Liver (tissue), 9 donors: ENCODE results near the gene YOD1. TPM values are rescaled to one million over a fixed set of nuclear protein-coding genes. Genes with fewer than 3 reads are reported as not detected.

Source experiments
- DNase-seq: peaks from one replicate; pipeline ENCODE4 v3.0.0-alpha.2; 2017; ENCODE audit warnings: low spot score
- H3K27ac ChIP-seq, 2 donors: one replicate each; pipeline ENCODE4 v1.7.0; 2013; ENCODE audit warnings: inconsistent platforms in 2 of 2, low read length in 2 of 2, control low read depth in 1 of 2, low read depth in 1 of 2, mild to moderate bottlenecking in 1 of 2
- H3K27me3 ChIP-seq, 4 donors: one replicate each; pipeline versions ENCODE4 v1.6.1 to v1.7.0; 2013; ENCODE audit warnings: low read length in 3 of 4, inconsistent platforms in 1 of 4, mild to moderate bottlenecking in 1 of 4, moderate library complexity in 1 of 4; ENCODE audit not compliant: control insufficient read depth in 4 of 4, insufficient read depth in 4 of 4
- H3K36me3 ChIP-seq, 4 donors: one replicate each; pipeline versions ENCODE4 v1.6.1 to v1.7.0; 2013; ENCODE audit warnings: low read length in 3 of 4, mild to moderate bottlenecking in 3 of 4, low read depth in 1 of 4, moderate library complexity in 1 of 4; ENCODE audit not compliant: control insufficient read depth in 4 of 4, insufficient read depth in 3 of 4
- H3K4me1 ChIP-seq, 4 donors: one replicate each; pipeline versions ENCODE4 v1.6.1 to v1.7.0; 2013; ENCODE audit warnings: low read length in 3 of 4, mild to moderate bottlenecking in 3 of 4, moderate library complexity in 1 of 4; ENCODE audit not compliant: control insufficient read depth in 4 of 4, insufficient read depth in 4 of 4
- H3K4me3 ChIP-seq, 3 donors: one replicate each; pipeline versions ENCODE4 v1.6.1 to v1.7.0; 2013; ENCODE audit warnings: low read length in 3 of 3, control low read depth in 1 of 3, low read depth in 1 of 3, mild to moderate bottlenecking in 1 of 3
- H3K9ac ChIP-seq, 2 donors: one replicate each; pipeline ENCODE4 v1.7.0; 2013; ENCODE audit warnings: low read length in 2 of 2, mild to moderate bottlenecking in 2 of 2, moderate library complexity in 2 of 2, control low read depth in 1 of 2, low read depth in 1 of 2
- H3K9me3 ChIP-seq, 4 donors: one replicate each; pipeline versions ENCODE4 v1.6.1 to v1.7.0; 2013; ENCODE audit warnings: low read length in 3 of 4; ENCODE audit not compliant: control insufficient read depth in 4 of 4
- ATF3 ChIP-seq: IDR thresholded peaks from 2 replicates; pipeline ENCODE4 v1.6.1; 2016; ENCODE audit warnings: antibody characterized with exemption
- CTCF ChIP-seq: fragments of 150-350 bp; IDR thresholded peaks from 2 replicates; pipeline ENCODE4 v1.5.1; 2017; ENCODE audit warnings: improper control_type of control experiment, low read depth, low read length; ENCODE audit not compliant: missing input control
- FOXA2 ChIP-seq: IDR thresholded peaks from 2 replicates; pipeline ENCODE4 v1.6.1; 2016; ENCODE audit warnings: antibody characterized with exemption
- GABPA ChIP-seq, 2 donors: IDR thresholded peaks in 1 of 2; conservative IDR thresholded peaks in 1 of 2; 2 replicates each; pipeline ENCODE4 v1.6.1; 2016; ENCODE audit warnings: antibody characterized with exemption in 2 of 2, mild to moderate bottlenecking in 1 of 2, moderate library complexity in 1 of 2
- HNF4A ChIP-seq, 2 donors: conservative IDR thresholded peaks; 2 replicates each; pipeline ENCODE4 v1.6.1; 2016; ENCODE audit warnings: antibody characterized with exemption in 2 of 2, mild to moderate bottlenecking in 2 of 2
- HNF4G ChIP-seq: IDR thresholded peaks from 2 replicates; pipeline ENCODE4 v1.6.1; 2016; ENCODE audit warnings: antibody characterized with exemption
- JUND ChIP-seq, 2 donors: IDR thresholded peaks; 2 replicates each; pipeline ENCODE4 v1.6.1; 2016; ENCODE audit warnings: antibody characterized with exemption in 2 of 2
- MAX ChIP-seq: IDR thresholded peaks from 2 replicates; pipeline ENCODE4 v1.6.1; 2016; ENCODE audit warnings: antibody characterized with exemption
- NR2F2 ChIP-seq: IDR thresholded peaks from 2 replicates; pipeline ENCODE4 v1.6.1; 2016; ENCODE audit warnings: antibody characterized with exemption
- RAD21 ChIP-seq, 2 donors: IDR thresholded peaks; 2 replicates each; pipeline ENCODE4 v1.6.1; 2016; ENCODE audit warnings: antibody characterized with exemption in 2 of 2, mild to moderate bottlenecking in 2 of 2
- REST ChIP-seq: IDR thresholded peaks from 2 replicates; pipeline ENCODE4 v1.6.1; 2016; ENCODE audit warnings: antibody characterized with exemption, mild to moderate bottlenecking
- RXRA ChIP-seq, 2 donors: IDR thresholded peaks; 2 replicates each; pipeline ENCODE4 v1.6.1; 2017 to 2018; ENCODE audit warnings: antibody characterized with exemption in 2 of 2, mild to moderate bottlenecking in 1 of 2
- SP1 ChIP-seq: IDR thresholded peaks from 2 replicates; pipeline ENCODE4 v1.6.1; 2018; ENCODE audit warnings: antibody characterized with exemption, mild to moderate bottlenecking
- TAF1 ChIP-seq: conservative IDR thresholded peaks from 2 replicates; pipeline ENCODE4 v1.6.1; 2016; ENCODE audit warnings: antibody characterized with exemption, mild to moderate bottlenecking
- YY1 ChIP-seq: IDR thresholded peaks from 2 replicates; pipeline ENCODE4 v1.6.1; 2016; ENCODE audit warnings: antibody characterized with exemption, mild to moderate bottlenecking
- ZBTB33 ChIP-seq: IDR thresholded peaks from 2 replicates; pipeline ENCODE4 v1.6.1; 2016; ENCODE audit warnings: antibody characterized with exemption
- WGBS: extraction: QIAGEN DNeasy Blood & Tissue Kit; methylation state at CpG from one replicate; pipeline ENCODE4 v1.1.7; 2013; 5-methylcytosine and 5-hydroxymethylcytosine counted together
- polyA plus RNA-seq, 2 donors: library from polyadenylated mRNA; stranded (reverse) in 1 of 2; unstranded in 1 of 2; fragments of 200-250 nt in 1 of 2; fragments of >200 nt in 1 of 2; fragmentation: Nextera tagmentation in 1 of 2; extraction: Ambion mirVana in 1 of 2; gene quantifications; one replicate each; pipeline versions ENCODE4 v1.2.1 to v1.2.3, GENCODE V29; 2013 to 2015
- total RNA-seq, 2 donors: library from RNA; depleted of rRNA; stranded (reverse); fragments of >200 nt; gene quantifications; one replicate each; pipeline ENCODE4 v1.2.3, GENCODE V29; 2014
- donor health status: healthy.
- donor health status: healthy.
- donor health status: healthy.
- donor health status: healthy.
- donor health status: healthy.

Gene YOD1
- total and polyA plus RNA-seq, 4 donors: 1.3 to 79.4 (median 4.7) TPM

GRCh38 chr1:207049514-207049913 lies 1.5 kb downstream of the YOD1 start:
- Histone ChIP-seq H3K9me3 (no peaks in the 10 kb centered on the region), H3K36me3 (peaks cover 0 to 19% (median 3%) of the 10 kb centered on the region in 4 donors), H3K4me1 (peaks cover 1 to 39% (median 12%) of the 10 kb centered on the region in 4 donors), H3K9ac (peak overlapping the region; percentile 8 to 95), H3K27me3 (no peaks in the 10 kb centered on the region), H3K4me3 (peak overlapping the region in 1 of 3 donors; percentile 99), H3K27ac (no peak overlapping the region)
- WGBS: 46% methylated on average over 8 of the region's 8 CpGs
- no peak for TF ChIP-seq HNF4A (conservative IDR thresholded peaks at IDR 0.05)
- no peak for TF ChIP-seq ZBTB33
- TF ChIP-seq SP1: no peak
- TF ChIP-seq ATF3: no peak
- no peak for TF ChIP-seq MAX
- TF ChIP-seq JUND (IDR thresholded peaks at IDR 0.05): no peak
- no peak for TF ChIP-seq RXRA (IDR thresholded peaks at IDR 0.05)
- no peak for TF ChIP-seq RAD21 (IDR thresholded peaks at IDR 0.05)
- DNase-seq: peak; percentile 34

GRCh38 chr1:207049054-207049453 lies 2.0 kb downstream of the YOD1 start:
- TF ChIP-seq YY1 (no peak), RXRA (IDR thresholded peaks at IDR 0.05) (no peak), GABPA (IDR thresholded peaks at IDR 0.05 in 1 of 2, conservative IDR thresholded peaks at IDR 0.05 in 1 of 2) (no peak)
- Histone ChIP-seq H3K9me3 (no peaks in the 10 kb centered on the region), H3K9ac (peak overlapping the region; percentile 8 to 95), H3K4me3 (no peak overlapping the region), H3K4me1 (peaks cover 1 to 39% (median 12%) of the 10 kb centered on the region in 4 donors), H3K36me3 (peaks cover 0 to 19% (median 3%) of the 10 kb centered on the region in 4 donors), H3K27ac (no peak overlapping the region), H3K27me3 (no peaks in the 10 kb centered on the region)
- DNase-seq: peak; percentile 30
- WGBS: 83% methylated on average over 4 of the region's 4 CpGs

- peaks cover under 1 to 19% (median 3%) of the 10 kb centered on the region in 4 donors for H3K36me3 ChIP-seq
- no peak for TF ChIP-seq FOXA2
- TF ChIP-seq YY1: no peak
- no peak for TF ChIP-seq NR2F2
- TF ChIP-seq TAF1: no peak
- TF ChIP-seq HNF4A (conservative IDR thresholded peaks at IDR 0.05): no peak
- no peak for TF ChIP-seq ATF3
- no peak for TF ChIP-seq ZBTB33
- no peak for TF ChIP-seq REST
- no peak for TF ChIP-seq SP1
- no peak for TF ChIP-seq HNF4G
- no peak for TF ChIP-seq RAD21 (IDR thresholded peaks at IDR 0.05)
- TF ChIP-seq GABPA (IDR thresholded peaks at IDR 0.05 in 1 of 2, conservative IDR thresholded peaks at IDR 0.05 in 1 of 2): no peak
- TF ChIP-seq MAX: no peak
- TF ChIP-seq RXRA (IDR thresholded peaks at IDR 0.05): no peak
- TF ChIP-seq JUND (IDR thresholded peaks at IDR 0.05): no peak
- TF ChIP-seq CTCF: no peak
- WGBS: 90% methylated on average over 6 of the region's 6 CpGs
- H3K4me3 ChIP-seq: no peak overlapping the region
- no peak overlapping the region for H3K27ac ChIP-seq
- no peaks in the 10 kb centered on the region for H3K9me3 ChIP-seq
- H3K4me1 ChIP-seq: peaks cover 3 to 43% (median 12%) of the 10 kb centered on the region in 4 donors
- no peak for DNase-seq
- no peak overlapping the region for H3K9ac ChIP-seq
- no peaks in the 10 kb centered on the region for H3K27me3 ChIP-seq
These were observed 3.0 kb downstream of the YOD1 start for GRCh38 chr1:207048041-207048440.
